Measurements from ENCODE around the gene FAM163B.
A peak's percentile ranks its signal among the peaks of the same experiment; 100 is the strongest.

The FAM163B gene

DNA sequence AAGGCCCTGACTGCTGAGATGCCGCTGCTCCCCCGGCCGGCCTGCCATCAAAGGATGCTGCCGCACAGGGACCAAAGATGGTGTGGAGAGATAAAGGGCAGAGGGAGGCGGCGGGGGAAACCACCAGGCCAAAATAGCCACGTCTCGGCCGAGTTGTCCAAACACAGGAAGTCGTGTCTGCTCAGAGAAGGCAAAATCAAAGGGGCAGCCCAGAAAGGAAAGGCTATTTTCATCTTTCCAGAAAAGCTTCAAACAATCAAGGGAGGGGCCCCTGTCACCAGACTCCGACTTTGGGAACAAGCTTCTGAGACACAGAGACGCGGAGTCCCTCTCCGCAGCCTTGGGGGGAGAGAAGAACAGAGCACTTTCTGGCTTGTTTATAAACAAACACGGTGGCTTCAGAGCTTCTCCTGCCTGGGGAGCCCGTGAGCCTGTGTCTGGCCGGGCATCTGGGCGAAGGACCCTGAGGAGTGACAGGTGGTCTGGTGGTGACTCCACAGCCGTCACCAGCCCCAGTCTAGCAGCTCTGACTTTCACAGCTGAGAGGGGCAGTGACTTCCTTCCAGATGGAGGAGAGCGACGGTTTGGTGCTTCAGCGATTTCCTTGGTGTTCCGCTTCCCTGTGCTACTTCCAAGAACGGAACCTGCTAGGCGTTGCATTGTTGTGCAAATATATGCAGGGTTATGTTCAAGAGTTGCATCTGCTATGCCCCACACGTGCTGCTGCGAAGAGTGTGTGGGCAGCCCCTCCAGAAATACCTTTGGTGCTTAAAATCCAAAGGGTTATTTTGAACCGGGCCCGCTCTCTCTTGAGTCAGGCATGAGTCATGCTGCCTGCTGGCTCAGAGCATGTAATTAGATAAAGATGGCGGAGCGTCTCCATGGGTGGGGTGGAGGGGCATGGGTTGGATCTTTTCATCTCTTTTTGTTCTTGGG is 50.7 kb downstream of the FAM163B start:
- Histone ChIP-seq H3K36me3 (peaks cover 15% of the 10 kb centered on the region), H3K4me3 (ENCODE audit: low read depth, low read length) (0 out of 2 replicates have a peak overlapping the region, but pooled peaks have one; percentile 3), H3K27me3 (no peaks in the 10 kb centered on the region), H3K9me3 (no peaks in the 10 kb centered on the region; the same call in 1 of the 2 replicates), H3K4me1 (peaks cover 38% of the 10 kb centered on the region)
- TF ChIP-seq, protein P1, sequence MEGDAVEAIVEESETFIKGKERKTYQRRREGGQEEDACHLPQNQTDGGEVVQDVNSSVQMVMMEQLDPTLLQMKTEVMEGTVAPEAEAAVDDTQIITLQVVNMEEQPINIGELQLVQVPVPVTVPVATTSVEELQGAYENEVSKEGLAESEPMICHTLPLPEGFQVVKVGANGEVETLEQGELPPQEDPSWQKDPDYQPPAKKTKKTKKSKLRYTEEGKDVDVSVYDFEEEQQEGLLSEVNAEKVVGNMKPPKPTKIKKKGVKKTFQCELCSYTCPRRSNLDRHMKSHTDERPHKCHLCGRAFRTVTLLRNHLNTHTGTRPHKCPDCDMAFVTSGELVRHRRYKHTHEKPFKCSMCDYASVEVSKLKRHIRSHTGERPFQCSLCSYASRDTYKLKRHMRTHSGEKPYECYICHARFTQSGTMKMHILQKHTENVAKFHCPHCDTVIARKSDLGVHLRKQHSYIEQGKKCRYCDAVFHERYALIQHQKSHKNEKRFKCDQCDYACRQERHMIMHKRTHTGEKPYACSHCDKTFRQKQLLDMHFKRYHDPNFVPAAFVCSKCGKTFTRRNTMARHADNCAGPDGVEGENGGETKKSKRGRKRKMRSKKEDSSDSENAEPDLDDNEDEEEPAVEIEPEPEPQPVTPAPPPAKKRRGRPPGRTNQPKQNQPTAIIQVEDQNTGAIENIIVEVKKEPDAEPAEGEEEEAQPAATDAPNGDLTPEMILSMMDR (IDR thresholded peaks at IDR 0.05; ENCODE audit: low read depth, low read length): no peak
- peak; percentile 77 for DNase-seq

DNA sequence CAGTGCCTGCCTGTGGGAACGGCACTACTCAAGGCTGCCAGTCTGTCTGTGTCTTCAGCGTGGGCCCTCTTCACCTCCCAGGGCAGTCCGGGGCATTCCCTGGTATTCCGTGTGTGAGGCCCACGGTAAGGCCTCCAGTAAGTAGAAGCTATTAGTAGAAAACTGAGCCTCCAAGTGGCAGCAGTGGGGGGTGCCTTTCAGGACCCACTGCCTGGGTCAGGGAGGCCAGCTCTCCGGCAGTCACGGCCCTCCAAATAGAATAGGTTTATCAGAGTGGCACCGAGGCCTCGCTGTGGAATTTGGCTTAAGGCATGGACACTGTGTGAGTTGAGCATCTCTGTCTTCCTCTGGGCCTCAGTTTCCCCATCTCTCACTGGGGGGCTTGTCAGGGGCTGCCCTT is 51.6 kb downstream of the FAM163B start:
- H3K27me3 ChIP-seq: no peaks in the 10 kb centered on the region
- H3K36me3 ChIP-seq: peaks cover 15% of the 10 kb centered on the region
- H3K4me1 ChIP-seq: peaks cover 32% of the 10 kb centered on the region
- no peak overlapping the region for H3K4me3 ChIP-seq (ENCODE audit: low read depth, low read length)
- no peaks in the 10 kb centered on the region; the same call in 1 of the 2 replicates for H3K9me3 ChIP-seq
- DNase-seq: no peak
- TF ChIP-seq, protein P1 (IDR thresholded peaks at IDR 0.05; ENCODE audit: low read depth, low read length): no peak

DNA sequence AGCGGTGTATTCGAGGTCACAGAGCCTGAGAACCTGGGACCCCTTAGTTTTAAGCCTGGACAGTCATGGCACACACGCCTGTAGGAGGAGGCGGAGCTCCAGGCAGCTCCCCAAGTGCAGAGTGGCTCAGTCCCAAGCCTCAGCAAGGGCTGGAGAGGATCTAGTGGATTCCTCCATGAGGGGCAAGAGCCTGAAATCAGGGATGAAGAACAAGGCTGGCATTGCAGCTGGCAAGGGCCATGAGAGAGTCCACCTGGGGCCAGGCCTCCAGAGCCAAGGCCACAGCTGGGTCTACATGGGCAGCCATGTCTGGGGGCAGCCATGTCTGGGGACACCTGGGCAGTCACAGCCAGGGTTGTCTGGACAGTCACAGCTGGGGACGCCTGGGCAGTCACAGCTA is 52.8 kb downstream of the FAM163B start:
- no peak for DNase-seq
- H3K9me3 ChIP-seq: no peaks in the 10 kb centered on the region; the same call in 1 of the 2 replicates
- H3K4me3 ChIP-seq (ENCODE audit: low read depth, low read length): no peak overlapping the region
- TF ChIP-seq, protein P1 (IDR thresholded peaks at IDR 0.05; ENCODE audit: low read depth, low read length): no peak
- H3K4me1 ChIP-seq: peaks cover 32% of the 10 kb centered on the region
- H3K36me3 ChIP-seq: peaks cover 15% of the 10 kb centered on the region
- no peaks in the 10 kb centered on the region for H3K27me3 ChIP-seq

DNA sequence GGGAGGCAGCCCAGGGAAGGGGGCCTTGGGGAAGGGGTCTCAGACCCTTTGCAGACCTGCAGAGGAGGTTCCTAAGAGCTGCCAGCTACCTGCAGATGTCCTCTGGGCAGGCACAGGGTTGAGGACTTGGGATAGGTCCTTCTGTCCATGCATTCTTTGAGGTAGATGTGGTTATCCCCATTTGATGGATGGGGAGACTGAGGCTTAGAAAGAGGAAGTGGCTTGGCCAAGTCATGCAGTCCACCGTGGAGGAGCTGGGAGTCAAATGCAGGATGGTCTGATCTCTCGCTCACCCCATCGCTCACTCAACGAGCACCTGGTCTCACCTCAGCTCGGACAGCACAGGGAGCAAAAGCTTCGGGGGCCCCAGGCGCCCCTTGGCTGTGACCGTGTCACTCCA is 54.5 kb downstream of the FAM163B start:
- peaks cover 15% of the 10 kb centered on the region for H3K36me3 ChIP-seq
- H3K27me3 ChIP-seq: no peaks in the 10 kb centered on the region
- H3K9me3 ChIP-seq: no peaks in the 10 kb centered on the region; the same call in 1 of the 2 replicates
- DNase-seq: no peak
- H3K4me1 ChIP-seq: peaks cover 29% of the 10 kb centered on the region
- TF ChIP-seq, protein P1 (IDR thresholded peaks at IDR 0.05; ENCODE audit: low read depth, low read length): no peak
- H3K4me3 ChIP-seq (ENCODE audit: low read depth, low read length): no peak overlapping the region

DNA sequence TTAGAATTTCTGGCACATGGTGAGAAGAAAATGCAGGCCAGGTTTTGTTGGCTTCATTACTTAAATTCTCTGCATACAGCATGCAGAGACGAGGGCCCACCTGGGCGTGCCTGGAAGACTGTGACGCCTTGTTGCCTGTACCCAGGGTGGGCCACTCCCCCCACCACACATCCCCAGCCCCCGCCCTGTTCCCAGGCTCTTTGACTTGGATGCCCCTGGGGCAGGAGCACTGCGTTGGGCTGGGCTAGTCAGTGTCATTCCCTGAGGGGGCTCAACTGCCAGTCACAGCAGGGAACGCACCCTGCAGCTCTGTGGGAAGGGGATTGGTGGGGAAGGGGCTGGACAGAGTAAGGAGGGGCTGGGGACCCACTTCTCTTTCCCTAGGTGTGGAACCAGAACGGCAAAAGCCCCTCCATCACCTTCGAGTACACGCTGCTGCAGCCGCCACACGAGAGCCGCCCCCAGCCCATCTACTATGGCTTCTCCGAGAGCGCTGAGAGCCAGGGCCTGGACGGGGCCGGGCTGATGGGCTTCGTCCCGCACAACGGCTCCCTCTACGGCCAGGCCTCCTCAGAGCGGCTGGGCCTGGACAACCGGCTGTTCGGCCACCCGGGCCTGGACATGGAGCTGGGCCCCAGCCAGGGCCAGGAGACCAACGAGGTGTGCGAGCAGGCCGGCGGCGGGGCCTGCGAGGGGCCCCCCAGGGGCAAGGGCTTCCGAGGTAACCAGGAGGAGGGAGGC is 55.0 kb downstream of the FAM163B start:
- H3K9me3 ChIP-seq: no peaks in the 10 kb centered on the region
- TF ChIP-seq, protein P1 (IDR thresholded peaks at IDR 0.05; ENCODE audit: low read depth, low read length): no peak
- no peaks in the 10 kb centered on the region for H3K27me3 ChIP-seq
- no peak overlapping the region for H3K4me3 ChIP-seq (ENCODE audit: low read depth, low read length)
- peaks cover 27% of the 10 kb centered on the region for H3K4me1 ChIP-seq
- peaks cover 15% of the 10 kb centered on the region for H3K36me3 ChIP-seq
- DNase-seq: no peak
